NCI-H1092 treated with DMSO at 0.1 percent for 48 hours (cell line): ENCODE measurements around the gene SHKBP1.
"Not testable (repeated sequence)": the region's sequence is repeated elsewhere in the genome, so short reads cannot be mapped to it uniquely, and the experiment has no call there.

Source experiments
- DNase-seq: peaks from one replicate; lab custom pipeline; 2025; lab: John Stamatoyannopoulos, UW

Gene SHKBP1

DNA sequence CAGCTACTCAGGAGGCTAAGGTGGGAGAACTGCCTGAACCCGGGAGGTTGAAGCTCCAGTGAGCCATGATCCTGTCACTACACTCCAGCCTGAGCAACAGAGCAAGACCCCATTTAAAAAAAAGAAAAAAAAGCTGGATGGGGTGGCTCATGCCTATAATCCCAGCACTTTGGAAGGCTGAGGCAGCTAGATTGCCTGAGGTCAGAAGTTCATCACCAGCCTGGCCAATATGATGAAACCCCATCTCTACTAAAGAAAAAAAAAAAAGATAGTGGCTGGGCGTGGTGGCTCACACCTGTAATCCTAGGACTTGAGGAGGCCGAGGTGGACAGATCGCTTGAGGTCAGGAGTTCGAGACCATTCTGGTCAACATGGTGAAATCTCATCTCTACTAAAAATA, 39.5 kb downstream of the SHKBP1 start:
- no peak for DNase-seq

- no peak for DNase-seq
Measured at GRCh38 chr19:40616941-40617340, 40.3 kb downstream of the SHKBP1 start.

- no peak for DNase-seq
Measured at GRCh38 chr19:40617961-40618360, 41.3 kb downstream of the SHKBP1 start.

GRCh38 chr19:40619333-40620160, 42.9 kb downstream of the SHKBP1 start:
- no peak for DNase-seq

GRCh38 chr19:40620161-40620485, 43.5 kb downstream of the SHKBP1 start:
- DNase-seq: no peak

DNA sequence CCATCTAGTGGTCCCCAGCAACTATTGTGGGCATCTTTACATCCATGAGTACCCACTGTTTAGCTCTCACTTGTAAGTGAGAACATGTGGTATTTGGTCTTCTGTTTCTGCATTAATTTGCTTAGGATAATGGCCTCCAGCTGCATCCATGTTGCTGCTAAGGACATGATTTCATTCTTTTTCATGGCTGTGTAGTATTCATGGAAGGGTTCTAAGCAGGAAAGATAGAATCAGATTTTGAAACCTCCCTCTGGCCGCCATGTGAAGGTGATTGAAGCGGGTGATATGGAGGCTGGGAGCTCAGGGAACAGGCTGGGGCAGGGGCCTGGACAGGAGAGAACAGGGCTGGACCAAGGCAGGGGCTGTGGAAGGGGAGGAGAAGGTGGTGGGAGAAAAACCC, 44.6 kb downstream of the SHKBP1 start:
- DNase-seq: no peak

DNA sequence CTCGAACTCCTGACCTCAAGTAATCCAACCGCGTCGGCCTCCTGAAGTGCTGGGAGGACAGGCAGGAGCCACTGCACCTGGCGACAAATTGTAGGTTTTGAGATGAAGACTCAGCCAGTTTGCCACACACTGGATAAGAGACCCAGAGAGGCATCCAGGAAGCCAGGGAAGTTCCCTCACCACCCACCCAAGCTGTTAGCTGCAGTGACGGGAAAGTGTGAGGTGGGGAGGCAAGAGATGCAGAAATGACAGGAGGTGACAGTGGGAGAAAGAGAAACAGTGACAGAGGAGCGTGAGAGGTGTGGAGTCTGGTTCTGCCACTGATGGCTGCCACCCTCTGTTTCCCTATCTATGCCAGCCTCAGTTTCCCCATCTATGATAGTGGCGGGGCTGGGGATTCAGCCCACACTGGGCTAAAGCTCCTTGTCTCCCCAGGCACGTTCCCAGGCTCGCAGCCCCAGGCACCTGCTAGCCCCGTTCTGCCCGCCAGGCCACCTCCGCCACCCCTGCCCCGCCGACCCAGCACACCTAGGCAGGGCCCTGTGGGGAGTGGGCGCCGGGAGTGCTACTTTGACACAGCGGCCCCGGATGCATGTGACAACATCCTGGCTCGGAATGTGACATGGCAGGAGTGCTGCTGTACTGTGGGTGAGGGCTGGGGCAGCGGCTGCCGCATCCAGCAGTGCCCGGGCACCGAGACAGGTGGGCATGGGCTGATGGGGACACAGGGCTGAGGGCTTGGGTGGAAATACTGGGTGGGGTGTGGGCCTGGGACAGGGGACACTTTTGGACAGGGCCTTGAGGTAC, 45.5 kb downstream of the SHKBP1 start:
- DNase-seq: no peak

GRCh38 chr19:40622773-40623075, 46.1 kb downstream of the SHKBP1 start:
- no peak for DNase-seq

DNA sequence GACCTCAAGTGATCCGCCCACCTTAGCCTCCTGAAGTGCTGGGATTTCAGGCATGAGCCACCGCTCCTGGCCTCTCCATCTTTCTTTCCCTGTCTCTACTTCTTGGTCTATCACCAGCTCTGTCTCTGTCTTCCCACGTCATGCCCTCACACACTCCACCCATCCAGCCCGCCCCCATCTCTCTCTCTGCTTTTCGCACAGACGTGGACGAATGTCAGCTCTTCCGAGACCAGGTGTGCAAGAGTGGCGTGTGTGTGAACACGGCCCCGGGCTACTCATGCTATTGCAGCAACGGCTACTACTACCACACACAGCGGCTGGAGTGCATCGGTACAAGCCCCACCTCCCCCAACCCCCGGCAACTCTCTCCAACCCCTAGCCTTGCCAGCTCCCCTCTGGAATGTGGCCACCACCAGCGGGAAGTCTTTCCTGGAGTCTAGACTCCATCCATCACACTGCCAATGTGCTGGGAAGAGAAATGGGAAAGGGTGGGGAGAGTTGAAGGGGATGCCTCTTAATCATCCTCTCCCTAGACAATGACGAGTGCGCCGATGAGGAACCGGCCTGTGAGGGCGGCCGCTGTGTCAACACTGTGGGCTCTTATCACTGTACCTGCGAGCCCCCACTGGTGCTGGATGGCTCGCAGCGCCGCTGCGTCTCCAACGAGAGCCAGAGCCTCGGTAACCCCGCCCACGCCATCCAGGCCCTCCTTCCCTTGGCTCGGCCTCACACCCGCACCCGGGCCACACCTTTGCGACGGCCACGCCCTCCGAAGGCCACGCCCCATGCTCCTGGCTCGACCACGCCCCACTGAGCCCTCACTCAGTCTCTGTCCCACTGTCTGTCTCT, 47.0 kb downstream of the SHKBP1 start:
- DNase-seq: peak; percentile 16

- DNase-seq: not testable (repeated sequence)
Measured at GRCh38 chr19:40624369-40625153, 47.9 kb downstream of the SHKBP1 start.

DNA sequence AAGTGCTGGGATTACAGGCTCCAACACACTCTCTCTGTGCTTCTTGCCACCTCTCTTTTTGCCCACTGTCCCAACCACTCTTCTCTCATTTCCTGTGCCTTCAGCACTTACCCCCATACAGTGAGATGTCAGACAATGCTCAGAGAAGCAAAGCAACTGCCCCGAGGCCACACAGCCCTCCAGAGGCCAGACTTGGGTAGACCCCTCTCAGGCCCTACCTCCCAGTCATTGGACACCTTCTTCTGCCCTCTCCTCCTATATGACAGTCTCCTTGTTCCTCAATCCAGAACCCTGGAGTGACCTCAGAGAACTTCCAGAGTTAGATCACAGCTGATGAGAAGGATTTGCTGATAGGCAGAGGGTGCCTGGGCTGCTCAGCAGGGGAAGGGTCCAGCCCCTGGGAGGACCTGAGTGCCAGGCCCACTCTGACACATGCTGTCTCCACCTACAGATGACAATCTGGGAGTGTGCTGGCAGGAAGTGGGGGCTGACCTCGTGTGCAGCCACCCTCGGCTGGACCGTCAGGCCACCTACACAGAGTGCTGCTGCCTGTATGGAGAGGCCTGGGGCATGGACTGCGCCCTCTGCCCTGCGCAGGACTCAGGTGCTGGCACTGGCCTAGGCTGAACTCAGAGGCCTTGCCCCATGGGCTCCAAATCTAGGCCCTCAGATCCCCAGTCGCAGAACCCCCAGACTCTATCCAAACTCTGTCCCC, 48.9 kb downstream of the SHKBP1 start:
- no peak for DNase-seq

DNA sequence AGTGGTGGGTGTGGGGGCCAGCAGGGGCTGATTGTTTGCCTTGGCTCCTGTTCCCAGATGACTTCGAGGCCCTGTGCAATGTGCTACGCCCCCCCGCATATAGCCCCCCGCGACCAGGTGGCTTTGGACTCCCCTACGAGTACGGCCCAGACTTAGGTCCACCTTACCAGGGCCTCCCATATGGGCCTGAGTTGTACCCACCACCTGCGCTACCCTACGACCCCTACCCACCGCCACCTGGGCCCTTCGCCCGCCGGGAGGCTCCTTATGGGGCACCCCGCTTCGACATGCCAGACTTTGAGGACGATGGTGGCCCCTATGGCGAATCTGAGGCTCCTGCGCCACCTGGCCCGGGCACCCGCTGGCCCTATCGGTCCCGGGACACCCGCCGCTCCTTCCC, 50.2 kb downstream of the SHKBP1 start:
- no peak for DNase-seq

DNA sequence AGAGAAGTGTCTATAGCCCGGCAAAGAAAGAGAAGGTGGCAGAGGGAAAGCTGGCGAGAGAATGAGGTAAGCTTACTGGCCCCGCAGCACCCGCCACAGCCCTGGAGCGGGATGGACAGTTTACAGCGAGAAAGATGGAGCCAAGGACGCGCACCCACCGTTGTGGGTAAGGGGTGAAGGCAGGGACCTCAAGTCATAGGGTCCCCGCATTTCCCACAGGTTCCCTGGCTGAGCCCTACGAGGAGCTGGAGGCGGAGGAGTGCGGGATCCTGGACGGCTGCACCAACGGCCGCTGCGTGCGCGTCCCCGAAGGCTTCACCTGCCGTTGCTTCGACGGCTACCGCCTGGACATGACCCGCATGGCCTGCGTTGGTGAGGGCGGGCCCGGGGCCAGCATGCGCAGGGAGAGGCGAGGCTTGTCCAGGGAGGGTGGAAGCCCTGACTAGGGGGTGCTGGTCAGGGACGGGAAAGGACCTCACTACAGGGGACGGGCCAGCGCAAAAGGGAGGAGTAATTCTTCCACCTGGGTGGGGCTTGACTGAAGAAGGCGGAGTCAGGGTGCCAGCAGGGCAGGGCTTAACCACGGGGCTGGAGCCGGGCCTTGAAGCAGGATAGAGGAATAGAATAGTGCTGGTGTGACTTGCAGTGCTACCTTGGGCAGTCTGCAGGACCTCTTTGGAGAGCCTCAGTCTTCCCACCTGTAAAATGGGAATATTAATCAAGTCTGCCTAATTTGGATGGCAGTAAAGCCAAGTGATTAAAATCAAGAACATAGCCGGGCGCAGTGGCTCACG, 51.0 kb downstream of the SHKBP1 start:
- DNase-seq: no peak

GRCh38 chr19:40629346-40629745, 52.7 kb downstream of the SHKBP1 start:
- no peak for DNase-seq

- no peak for DNase-seq
Measured at GRCh38 chr19:40630571-40631160, 54.0 kb downstream of the SHKBP1 start.

DNA sequence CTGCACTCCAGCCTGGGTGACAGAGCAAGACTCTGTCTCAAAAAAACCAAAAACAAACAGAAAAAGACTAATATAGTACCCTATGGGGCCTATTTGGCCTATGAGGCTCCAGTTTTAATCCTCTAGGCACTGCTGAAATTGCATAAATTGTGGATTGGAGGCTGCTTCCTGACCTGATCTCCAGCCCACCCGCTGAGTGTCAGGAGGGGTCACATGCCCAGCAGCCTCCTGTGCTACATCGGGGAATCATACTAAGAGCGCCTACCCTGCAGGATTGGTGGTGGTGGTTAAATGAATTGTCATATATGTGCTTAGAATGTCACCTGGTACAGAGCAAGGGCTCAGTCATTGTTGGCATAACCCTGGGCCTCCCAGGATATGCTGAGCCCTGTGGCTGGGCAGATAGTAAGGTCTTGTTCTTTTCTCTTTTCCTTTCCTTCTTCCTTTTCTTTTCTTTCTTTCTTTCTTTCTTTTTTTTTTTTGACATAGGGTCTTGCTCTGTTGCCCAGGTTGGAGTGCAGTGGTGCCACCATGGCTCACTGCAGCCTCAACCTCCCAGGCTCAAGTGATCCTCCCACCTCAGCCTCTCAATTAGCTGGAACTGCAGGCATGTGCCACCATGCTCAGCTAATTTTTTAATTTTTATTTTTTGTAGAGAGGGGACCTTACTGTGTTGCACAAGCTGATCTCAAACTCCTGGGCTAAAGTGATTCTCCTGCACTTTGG, 55.8 kb downstream of the SHKBP1 start:
- DNase-seq: no peak

DNA sequence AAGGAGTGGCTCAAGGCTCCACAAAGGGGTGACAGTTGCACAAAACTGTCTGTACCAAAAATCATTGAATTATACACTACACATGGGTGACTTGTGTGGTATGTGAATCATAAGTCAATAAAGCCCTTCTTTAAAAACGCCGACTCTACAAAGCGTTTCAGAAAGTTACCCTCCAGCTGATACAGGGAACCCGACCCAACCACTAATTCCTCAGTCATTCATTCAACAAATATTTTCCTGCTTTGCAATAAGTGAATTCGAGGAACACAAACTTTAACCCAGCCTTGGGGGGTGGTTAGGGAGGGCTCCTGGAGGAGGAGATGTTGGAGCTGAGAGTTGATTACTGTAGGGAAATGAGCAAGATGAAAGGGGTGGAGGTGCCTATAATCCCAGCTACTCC, 56.5 kb downstream of the SHKBP1 start:
- DNase-seq: no peak

DNA sequence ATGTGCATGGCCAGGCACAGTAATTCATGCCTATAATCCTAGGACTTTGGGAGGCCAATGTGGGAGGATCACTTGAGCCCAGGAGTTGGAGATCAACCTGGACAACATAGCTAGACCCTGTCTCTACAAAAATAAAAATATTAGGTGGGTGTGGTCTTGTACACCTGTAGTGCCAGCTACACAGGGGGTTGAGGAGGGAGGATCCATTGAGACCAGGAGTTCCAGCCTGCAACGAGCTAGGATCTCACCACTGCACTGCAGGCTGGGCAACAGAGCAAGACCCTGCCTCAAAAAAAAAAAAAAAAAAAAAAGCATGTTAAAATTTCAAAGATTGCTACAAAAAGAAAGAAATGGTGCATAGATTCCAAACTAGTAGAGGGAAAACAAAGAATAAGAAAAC, 61.7 kb downstream of the SHKBP1 start:
- DNase-seq: no peak

GRCh38 chr19:40639638-40639982, 62.9 kb downstream of the SHKBP1 start:
- no peak for DNase-seq

DNA sequence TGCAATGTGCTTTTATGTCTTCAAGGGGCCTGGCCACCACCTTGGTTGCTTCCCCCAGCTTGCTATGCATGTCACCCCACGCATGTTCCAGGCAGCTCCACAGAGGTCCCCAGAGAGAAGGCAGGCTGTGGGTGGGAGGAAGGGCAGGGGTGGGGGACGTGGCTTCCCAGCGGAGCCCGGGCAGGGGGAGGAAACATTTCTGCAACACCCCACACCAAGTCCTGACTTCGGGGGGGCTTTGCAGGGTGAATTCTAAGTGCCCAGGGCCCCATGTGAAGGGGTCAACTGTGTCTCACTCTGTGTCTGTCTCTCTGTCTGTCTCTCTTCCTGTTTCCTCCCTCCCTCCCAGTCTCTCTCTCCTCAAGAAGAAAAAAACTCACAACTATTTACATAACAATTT, 64.1 kb downstream of the SHKBP1 start:
- DNase-seq: no peak
